Chondrocyte (in vitro differentiated cells): ENCODE measurements around the gene OR2H1. TPM values are rescaled to one million over a fixed set of nuclear protein-coding genes. Genes with fewer than 3 reads are reported as not detected.

Experiments
- DNase-seq: peaks from one replicate; pipeline ENCODE4 v3.0.0; 2021; ENCODE audit warnings: mixed read lengths, low spot score
- H3K27ac Mint-ChIP-seq: one replicate; pipeline ENCODE4 v1.8.0; 2021; ENCODE audit warnings: mild to moderate bottlenecking, moderate library complexity, mixed read lengths; ENCODE audit not compliant: unreplicated experiment
- H3K27me3 Mint-ChIP-seq: 2 replicates; pipeline ENCODE4 v1.8.0; 2021; ENCODE audit warnings: low read depth, mixed read lengths
- H3K36me3 Mint-ChIP-seq: 2 replicates; pipeline ENCODE4 v1.8.0; 2021; ENCODE audit warnings: low read depth, mixed read lengths
- H3K4me1 Mint-ChIP-seq: 2 replicates; pipeline ENCODE4 v1.8.0; 2021; ENCODE audit warnings: low read depth, mild to moderate bottlenecking, mixed read lengths
- H3K4me3 Mint-ChIP-seq: one replicate; pipeline ENCODE4 v1.8.0; 2021; ENCODE audit warnings: mild to moderate bottlenecking, moderate library complexity, mixed read lengths; ENCODE audit not compliant: unreplicated experiment
- H3K9me3 Mint-ChIP-seq: 2 replicates; pipeline ENCODE4 v1.8.0; 2021; ENCODE audit warnings: low read depth, mixed read lengths
- CTCF ChIP-seq: fragments of 200-600 bp; sonication (generic); IDR thresholded peaks from 2 replicates; pipeline ENCODE4 v1.5.0; 2021; ENCODE audit warnings: antibody characterized with exemption, mild to moderate bottlenecking, moderate library complexity
- total RNA-seq: library from RNA; stranded (reverse); gene quantifications from 3 replicates; pipeline ENCODE4 v1.2.1, GENCODE V29; 2021

Gene OR2H1
- total RNA-seq, 1 donor from 2014 or later, result not detected

- H3K36me3 Mint-ChIP-seq, result no peaks in the 10 kb centered on the region
- peaks cover 9% of the 10 kb centered on the region for H3K27me3 Mint-ChIP-seq
- H3K27ac Mint-ChIP-seq, result no peak overlapping the region
- H3K9me3 Mint-ChIP-seq, result no peaks in the 10 kb centered on the region
- H3K4me1 Mint-ChIP-seq, result no peaks in the 10 kb centered on the region
- DNase-seq, result no peak
- H3K4me3 Mint-ChIP-seq, result no peak overlapping the region
- no peak for TF ChIP-seq CTCF
Observed at GRCh38 chr6:29491574-29491973, 34.6 kb downstream of the OR2H1 start.

- Mint-ChIP-seq H3K27ac (no peak overlapping the region), H3K36me3 (no peaks in the 10 kb centered on the region), H3K27me3 (peaks cover 9% of the 10 kb centered on the region), H3K4me1 (no peaks in the 10 kb centered on the region), H3K9me3 (no peaks in the 10 kb centered on the region), H3K4me3 (no peak overlapping the region)
- peak; percentile 47 for DNase-seq
- no peak for TF ChIP-seq CTCF
Observed at GRCh38 chr6:29493261-29493660, 36.3 kb downstream of the OR2H1 start.

GRCh38 chr6:29494131-29494530 is 37.2 kb downstream of the OR2H1 start:
- TF ChIP-seq CTCF, result no peak
- no peak for DNase-seq
- H3K4me1 Mint-ChIP-seq, result no peaks in the 10 kb centered on the region
- H3K9me3 Mint-ChIP-seq, result no peaks in the 10 kb centered on the region
- H3K27me3 Mint-ChIP-seq, result peaks cover 15% of the 10 kb centered on the region
- H3K27ac Mint-ChIP-seq, result no peak overlapping the region
- no peaks in the 10 kb centered on the region for H3K36me3 Mint-ChIP-seq
- no peak overlapping the region for H3K4me3 Mint-ChIP-seq

GRCh38 chr6:29495571-29495970 is 38.6 kb downstream of the OR2H1 start:
- peaks cover 17% of the 10 kb centered on the region for H3K27me3 Mint-ChIP-seq
- TF ChIP-seq CTCF, result no peak
- no peaks in the 10 kb centered on the region for H3K9me3 Mint-ChIP-seq
- DNase-seq, result no peak
- no peak overlapping the region for H3K4me3 Mint-ChIP-seq
- no peaks in the 10 kb centered on the region for H3K36me3 Mint-ChIP-seq
- H3K4me1 Mint-ChIP-seq, result no peaks in the 10 kb centered on the region
- no peak overlapping the region for H3K27ac Mint-ChIP-seq

- no peak overlapping the region for H3K27ac Mint-ChIP-seq
- peaks cover 17% of the 10 kb centered on the region for H3K27me3 Mint-ChIP-seq
- H3K4me3 Mint-ChIP-seq, result no peak overlapping the region
- no peak for DNase-seq
- no peaks in the 10 kb centered on the region for H3K9me3 Mint-ChIP-seq
- TF ChIP-seq CTCF, result no peak
- H3K4me1 Mint-ChIP-seq, result no peaks in the 10 kb centered on the region
- no peaks in the 10 kb centered on the region for H3K36me3 Mint-ChIP-seq
Observed at GRCh38 chr6:29496961-29497360, 40.0 kb downstream of the OR2H1 start.
